Mucosa of stomach (tissue), 1 donor: ENCODE measurements around the gene NEIL3.

ENCODE experiments used
- H3K27me3 ChIP-seq: one replicate; pipeline ENCODE4 v1.7.0; 2013; ENCODE audit warnings: mild to moderate bottlenecking, low read length; ENCODE audit not compliant: control insufficient read depth, insufficient read depth
- H3K36me3 ChIP-seq: one replicate; pipeline ENCODE4 v1.7.0; 2013; ENCODE audit warnings: low read length; ENCODE audit not compliant: control insufficient read depth, insufficient read depth
- H3K4me1 ChIP-seq: one replicate; pipeline ENCODE4 v1.7.0; 2013; ENCODE audit warnings: mild to moderate bottlenecking, low read length; ENCODE audit not compliant: control insufficient read depth, insufficient read depth
- H3K4me3 ChIP-seq: one replicate; pipeline ENCODE4 v1.7.0; 2013; ENCODE audit warnings: low read length
- H3K9ac ChIP-seq: one replicate; pipeline ENCODE4 v1.7.0; 2013; ENCODE audit warnings: mild to moderate bottlenecking, low read length, moderate library complexity
- H3K9me3 ChIP-seq: one replicate; pipeline ENCODE4 v1.7.0; 2013; ENCODE audit warnings: mild to moderate bottlenecking, low read length, moderate library complexity; ENCODE audit not compliant: control insufficient read depth
- donor health status: Pancreatic carcinoma.

Gene NEIL3

DNA sequence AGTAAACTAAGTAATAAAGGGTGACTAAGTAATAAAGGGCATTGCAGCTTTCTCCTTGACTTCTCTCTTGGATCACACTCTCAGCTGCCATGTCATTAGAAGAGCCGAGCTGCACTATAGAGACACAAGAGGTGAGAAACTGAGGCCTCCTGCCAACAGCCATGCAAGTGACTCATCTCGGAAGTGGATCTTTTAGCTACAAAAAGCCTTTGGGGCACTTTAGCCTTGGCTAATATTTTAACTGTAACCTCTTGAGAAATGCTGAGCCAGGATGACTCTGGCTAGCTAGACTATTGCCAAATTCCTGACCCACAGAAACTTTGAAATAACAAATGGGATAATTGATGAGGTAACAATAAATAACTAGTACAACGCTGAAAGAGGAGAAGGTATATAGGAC is 1.5 kb upstream of the NEIL3 start:
- no peaks in the 10 kb centered on the region for H3K4me1 ChIP-seq
- no peak overlapping the region for H3K9ac ChIP-seq

DNA sequence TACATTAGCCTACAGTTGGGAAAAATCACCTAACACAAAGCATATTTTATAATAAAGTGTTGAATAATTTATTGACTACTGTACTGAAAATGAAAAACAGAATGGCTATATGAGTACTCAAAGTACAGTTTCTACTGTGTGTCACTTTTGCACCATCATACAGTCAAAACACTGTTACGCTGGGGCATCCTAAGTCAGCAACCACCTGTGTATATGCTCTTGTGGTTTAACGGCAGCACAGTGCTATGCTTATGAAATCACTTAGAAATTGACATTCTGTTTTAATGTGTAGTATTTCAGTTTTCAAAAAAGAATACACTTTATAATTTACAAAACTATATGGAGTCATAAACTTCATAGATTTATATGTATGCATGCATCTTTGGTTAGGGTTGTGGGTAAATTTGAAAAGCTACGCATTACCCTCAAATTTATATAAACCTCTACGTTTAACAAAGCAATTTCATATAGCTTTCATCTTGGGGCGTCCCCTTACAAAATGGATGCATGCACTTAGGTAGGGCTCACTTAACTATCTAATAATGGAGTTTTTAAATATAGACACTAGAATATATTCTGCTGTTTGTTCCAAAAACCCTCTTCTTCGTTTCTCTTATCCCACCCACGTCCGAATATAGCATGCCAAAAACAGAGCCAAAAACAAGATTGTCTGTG is 690 bp upstream of the NEIL3 start:
- no peaks in the 10 kb centered on the region for H3K36me3 ChIP-seq
- no peaks in the 10 kb centered on the region for H3K4me1 ChIP-seq
- H3K27me3 ChIP-seq = no peaks in the 10 kb centered on the region
- H3K9me3 ChIP-seq = no peaks in the 10 kb centered on the region
- H3K4me3 ChIP-seq = peak overlapping the region; percentile 69
- peak overlapping the region; percentile 49 for H3K9ac ChIP-seq

More for the DNA sequence above, 1.5 kb upstream of the NEIL3 start:
- no peak overlapping the region for H3K4me3 ChIP-seq
- no peaks in the 10 kb centered on the region for H3K27me3 ChIP-seq
- H3K9me3 ChIP-seq = no peaks in the 10 kb centered on the region
- H3K36me3 ChIP-seq = no peaks in the 10 kb centered on the region

DNA sequence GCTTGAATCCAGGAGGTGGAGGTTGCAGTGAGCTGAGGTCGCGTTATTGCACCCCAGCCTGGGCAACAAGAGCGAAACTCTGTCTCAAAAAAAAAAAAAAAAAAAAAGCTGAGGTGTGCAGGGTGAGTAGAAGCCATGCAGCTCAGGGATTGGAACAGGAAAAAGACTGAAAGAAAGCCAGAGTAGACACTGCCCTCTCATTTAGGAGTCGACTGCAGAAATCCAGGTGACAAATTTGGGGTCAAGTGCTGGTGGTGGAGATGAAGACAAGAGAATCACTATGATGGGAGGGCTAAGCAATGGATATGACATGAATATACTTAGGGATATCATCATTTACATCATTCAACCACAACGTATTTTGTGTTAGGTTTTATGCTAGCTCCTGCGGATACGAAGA is 1.9 kb downstream of the NEIL3 start:
- no peak overlapping the region for H3K9ac ChIP-seq
- H3K9me3 ChIP-seq = no peaks in the 10 kb centered on the region
- H3K4me1 ChIP-seq = no peaks in the 10 kb centered on the region
- no peak overlapping the region for H3K4me3 ChIP-seq
- no peaks in the 10 kb centered on the region for H3K27me3 ChIP-seq
- H3K36me3 ChIP-seq = no peaks in the 10 kb centered on the region

DNA sequence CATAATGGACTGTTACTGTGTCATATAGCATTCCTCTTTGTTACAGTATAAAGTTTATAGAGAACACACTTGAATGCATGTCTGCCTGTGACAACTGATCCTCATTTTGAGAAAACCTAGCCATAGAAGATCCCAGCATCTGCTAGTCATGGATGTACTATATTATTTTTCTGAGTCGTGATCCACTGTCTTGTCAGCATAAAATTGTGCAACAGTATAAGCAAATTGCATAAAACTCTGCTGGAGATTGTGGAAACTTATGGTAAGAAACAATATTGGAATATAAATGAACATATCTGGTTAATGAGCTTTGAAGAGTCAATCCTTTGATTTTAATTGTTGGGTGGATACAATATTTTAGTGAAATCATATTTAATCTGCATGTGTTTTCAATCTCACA is 3.6 kb downstream of the NEIL3 start:
- Histone ChIP-seq H3K9me3 (no peaks in the 10 kb centered on the region), H3K9ac (no peak overlapping the region), H3K36me3 (no peaks in the 10 kb centered on the region), H3K27me3 (no peaks in the 10 kb centered on the region), H3K4me1 (no peaks in the 10 kb centered on the region), H3K4me3 (no peak overlapping the region)

DNA sequence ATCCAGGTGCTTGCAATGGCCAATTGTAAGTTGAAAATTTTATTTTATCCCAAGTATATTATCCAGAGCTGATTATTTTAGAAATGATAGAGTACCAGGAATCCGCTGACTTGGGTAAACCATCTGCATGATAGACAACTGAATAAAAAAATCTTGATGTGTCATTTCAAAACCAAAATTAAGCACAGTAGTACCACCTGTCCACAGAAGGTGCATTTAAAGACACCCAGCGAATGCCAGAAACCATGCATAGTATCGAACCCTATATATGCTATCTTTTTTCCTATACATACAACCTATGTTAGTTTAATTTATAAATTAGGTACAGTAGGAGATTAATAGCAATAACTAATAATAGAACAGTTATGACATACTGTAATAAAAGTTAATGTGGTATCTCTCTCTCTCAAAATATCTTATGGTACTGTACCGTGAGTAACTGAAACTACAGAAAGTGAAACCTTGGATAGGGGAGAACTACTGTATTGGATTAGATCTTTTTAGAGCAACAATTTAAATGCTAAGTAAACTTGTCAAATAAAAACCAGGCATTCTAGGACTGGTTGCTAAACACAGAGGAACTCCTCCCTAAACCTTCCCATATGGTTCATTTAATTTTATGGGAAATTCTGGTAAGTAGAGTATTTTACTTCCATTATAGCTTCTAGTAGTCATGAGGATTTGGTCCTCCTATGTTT is 6.2 kb downstream of the NEIL3 start:
- Histone ChIP-seq H3K27me3 (no peaks in the 10 kb centered on the region), H3K4me1 (no peaks in the 10 kb centered on the region), H3K4me3 (no peak overlapping the region), H3K36me3 (no peaks in the 10 kb centered on the region), H3K9me3 (no peaks in the 10 kb centered on the region), H3K9ac (no peak overlapping the region)

DNA sequence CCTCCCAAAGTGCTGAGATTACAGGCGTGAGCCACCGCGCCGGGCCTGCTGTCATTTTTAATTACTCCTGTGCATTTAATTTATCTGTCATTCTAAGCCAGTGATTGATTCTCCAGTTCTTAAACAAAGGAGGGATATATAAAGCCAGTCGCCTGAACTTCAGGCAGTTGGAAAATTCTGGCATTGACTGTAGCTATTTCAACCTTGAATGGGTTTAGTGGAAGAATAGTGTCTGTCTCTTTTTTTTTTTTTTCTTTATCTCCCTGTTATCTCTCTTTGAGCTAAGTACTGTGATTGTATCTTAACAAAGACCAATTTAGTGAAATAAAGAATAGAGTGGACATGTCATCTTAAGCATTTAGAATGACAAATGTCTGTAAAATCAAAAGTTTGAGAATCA is 11.0 kb downstream of the NEIL3 start:
- Histone ChIP-seq H3K4me3 (no peak overlapping the region), H3K27me3 (no peaks in the 10 kb centered on the region), H3K9ac (no peak overlapping the region), H3K4me1 (peaks cover 6% of the 10 kb centered on the region), H3K36me3 (no peaks in the 10 kb centered on the region), H3K9me3 (no peaks in the 10 kb centered on the region)

DNA sequence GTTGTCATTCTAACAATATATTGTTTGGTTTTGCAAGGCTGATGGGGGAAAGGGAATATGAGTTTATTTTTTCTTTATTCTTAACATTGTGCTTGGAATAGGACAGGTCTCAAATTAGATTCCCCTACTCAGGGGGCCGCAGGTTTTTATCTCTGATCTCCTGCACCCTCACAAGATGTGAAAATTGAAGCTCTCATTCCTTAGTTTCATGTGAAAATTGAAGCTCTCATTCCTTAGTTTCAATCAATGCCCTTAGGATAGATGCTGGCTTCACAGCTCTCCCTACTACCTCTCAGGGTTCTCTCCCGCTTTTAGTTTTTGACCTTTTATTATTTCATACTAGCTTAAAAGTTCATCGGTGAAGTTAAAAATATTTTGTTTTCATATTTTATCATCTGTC is 12.0 kb downstream of the NEIL3 start:
- H3K9me3 ChIP-seq = no peaks in the 10 kb centered on the region
- H3K36me3 ChIP-seq = no peaks in the 10 kb centered on the region
- no peak overlapping the region for H3K4me3 ChIP-seq
- H3K9ac ChIP-seq = no peak overlapping the region
- H3K27me3 ChIP-seq = no peaks in the 10 kb centered on the region
- peaks cover 6% of the 10 kb centered on the region for H3K4me1 ChIP-seq

DNA sequence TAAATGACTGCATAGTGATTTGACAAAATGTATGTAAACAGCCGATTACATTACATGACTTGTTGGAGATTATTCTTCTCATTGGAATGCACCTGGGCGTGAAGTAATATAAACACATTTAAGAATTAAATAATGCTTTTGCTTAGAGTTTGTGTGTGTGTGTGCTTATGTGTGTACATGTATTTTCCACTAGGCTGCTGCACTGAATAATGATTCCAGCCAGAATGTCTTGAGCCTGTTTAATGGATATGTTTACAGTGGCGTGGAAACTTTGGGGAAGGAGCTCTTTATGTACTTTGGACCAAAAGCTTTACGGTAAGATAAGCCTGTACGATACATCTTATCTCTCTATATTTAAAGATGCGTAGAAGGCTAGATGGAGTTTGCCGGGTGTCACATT is 12.6 kb downstream of the NEIL3 start:
- no peak overlapping the region for H3K9ac ChIP-seq
- no peak overlapping the region for H3K4me3 ChIP-seq
- H3K36me3 ChIP-seq = no peaks in the 10 kb centered on the region
- H3K9me3 ChIP-seq = no peaks in the 10 kb centered on the region
- peaks cover 6% of the 10 kb centered on the region for H3K4me1 ChIP-seq
- H3K27me3 ChIP-seq = no peaks in the 10 kb centered on the region

DNA sequence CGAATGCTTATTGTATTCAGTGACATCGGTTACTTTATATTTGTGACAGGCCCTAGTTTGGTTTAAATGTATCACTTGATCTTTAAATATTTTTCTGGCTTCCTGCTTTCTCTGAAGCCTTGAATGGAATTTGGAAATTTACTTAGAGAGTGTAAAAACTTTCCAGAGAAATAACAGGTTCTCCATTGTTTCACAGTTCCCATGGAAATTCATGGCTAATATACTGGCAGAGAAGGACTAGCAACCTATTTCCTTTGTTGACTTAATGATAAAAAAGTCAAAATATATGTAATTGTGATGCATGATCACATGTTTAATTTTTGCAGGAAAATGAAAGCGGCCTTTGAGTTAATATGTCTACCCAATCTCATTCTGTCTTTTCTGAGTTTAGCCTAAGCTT is 13.2 kb downstream of the NEIL3 start:
- Histone ChIP-seq H3K4me3 (no peak overlapping the region), H3K27me3 (no peaks in the 10 kb centered on the region), H3K9me3 (no peaks in the 10 kb centered on the region), H3K36me3 (no peaks in the 10 kb centered on the region), H3K9ac (no peak overlapping the region), H3K4me1 (peaks cover 6% of the 10 kb centered on the region)

DNA sequence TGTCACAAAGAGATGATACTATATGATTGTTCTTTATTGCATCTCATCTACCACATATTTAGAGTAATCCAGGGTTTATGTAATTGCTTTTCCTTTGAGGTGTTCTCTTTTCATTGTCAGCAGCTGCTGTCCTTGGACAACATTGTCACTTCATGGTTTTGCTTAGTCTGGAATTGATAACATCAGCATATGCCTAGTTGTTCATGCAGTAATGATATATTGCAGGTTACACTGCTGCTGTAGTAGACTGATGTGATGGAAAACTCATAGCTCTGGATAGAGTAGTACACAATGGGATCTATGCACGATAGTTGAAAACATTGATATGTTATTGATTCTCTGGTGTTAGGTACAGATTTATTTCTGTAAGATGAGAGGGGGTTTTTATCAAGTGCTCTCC is 13.7 kb downstream of the NEIL3 start:
- Histone ChIP-seq H3K4me3 (no peak overlapping the region), H3K36me3 (no peaks in the 10 kb centered on the region), H3K9me3 (no peaks in the 10 kb centered on the region), H3K27me3 (no peaks in the 10 kb centered on the region), H3K9ac (no peak overlapping the region), H3K4me1 (peaks cover 6% of the 10 kb centered on the region)

DNA sequence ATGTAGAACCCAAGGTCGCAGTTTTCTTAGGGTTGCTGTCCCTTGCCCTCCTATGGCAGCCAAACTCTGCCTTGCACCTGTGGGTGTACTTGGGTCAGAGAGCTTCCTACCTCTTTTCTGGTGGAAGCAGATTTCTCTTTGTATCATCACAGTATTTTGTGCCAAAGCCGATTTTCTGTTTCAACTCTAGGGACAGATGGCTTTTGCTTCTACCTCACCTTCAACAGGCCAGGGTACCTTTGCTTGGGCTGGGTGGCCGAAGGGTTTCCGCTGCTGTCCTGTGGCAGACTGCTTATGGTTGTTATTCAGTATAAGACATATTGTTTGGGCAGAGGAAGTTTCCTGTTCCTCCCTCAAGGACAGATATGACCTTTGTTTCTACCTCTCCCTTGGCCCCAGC is 22.4 kb downstream of the NEIL3 start:
- Histone ChIP-seq H3K36me3 (no peaks in the 10 kb centered on the region), H3K27me3 (no peaks in the 10 kb centered on the region), H3K4me3 (no peak overlapping the region), H3K9me3 (no peaks in the 10 kb centered on the region), H3K4me1 (no peaks in the 10 kb centered on the region), H3K9ac (no peak overlapping the region)

DNA sequence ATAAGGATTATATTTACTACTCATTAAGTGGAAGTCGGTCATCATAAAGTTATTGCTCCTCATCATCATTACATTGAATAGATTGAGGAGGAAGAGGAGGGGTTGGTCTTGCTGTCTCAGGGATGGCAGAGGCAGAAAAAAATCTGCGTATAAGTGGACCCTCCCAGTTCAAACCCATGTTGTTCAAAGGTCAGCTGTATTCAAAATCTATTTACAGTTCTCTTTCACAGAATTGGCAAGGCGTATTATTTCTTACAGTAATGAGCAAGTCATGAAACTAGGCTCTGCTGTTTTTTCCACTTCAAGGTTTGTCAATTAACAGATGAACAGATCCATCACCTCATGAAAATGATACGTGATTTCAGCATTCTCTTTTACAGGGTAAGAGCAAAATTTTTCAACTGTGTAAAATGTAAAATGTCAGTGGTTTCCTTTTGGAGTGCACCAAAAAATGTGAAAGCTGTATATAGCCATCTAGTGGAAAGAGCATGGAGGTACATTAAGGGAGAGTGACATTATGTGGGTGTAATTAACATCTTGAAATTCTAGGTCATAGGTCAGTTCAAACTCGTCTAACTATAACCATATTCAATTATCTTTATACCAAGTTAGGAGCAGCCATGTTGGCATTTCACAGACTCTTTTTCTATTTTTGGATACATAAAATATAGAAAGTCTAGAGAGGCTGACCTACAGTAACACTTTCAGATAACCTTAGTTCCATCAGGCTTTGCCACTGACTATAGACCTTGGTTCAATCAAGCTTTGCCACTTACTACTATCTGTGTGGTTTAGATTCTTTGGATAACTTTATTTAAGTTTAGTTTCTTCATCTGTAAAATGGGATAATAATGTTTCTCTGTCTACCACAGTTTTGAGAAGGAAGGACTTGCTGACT is 30.1 kb downstream of the NEIL3 start:
- Histone ChIP-seq H3K9me3 (no peaks in the 10 kb centered on the region), H3K9ac (no peak overlapping the region), H3K27me3 (no peaks in the 10 kb centered on the region), H3K4me1 (no peaks in the 10 kb centered on the region), H3K36me3 (no peaks in the 10 kb centered on the region), H3K4me3 (no peak overlapping the region)
